AG09309 (cell line): ENCODE data around the gene NAV2.

Source experiments
- DNase-seq: peaks from one replicate; pipeline ENCODE4 v3.0.0-alpha.2; 2010; ENCODE audit warnings: low read depth
- H3K4me3 ChIP-seq: 2 replicates; pipeline ENCODE4 v1.5.1; 2011; ENCODE audit warnings: mild to moderate bottlenecking, low read depth, low read length, moderate library complexity; ENCODE audit not compliant: control insufficient read depth
- TF ChIP-seq, protein P1 (sequence below): IDR thresholded peaks from 2 replicates; pipeline ENCODE4 v1.5.1; 2011; ENCODE audit warnings: mild to moderate bottlenecking, low read depth, low read length, inconsistent platforms; ENCODE audit not compliant: insufficient read depth, control insufficient read depth; ENCODE audit errors: missing control alignments

The NAV2 gene

DNA sequence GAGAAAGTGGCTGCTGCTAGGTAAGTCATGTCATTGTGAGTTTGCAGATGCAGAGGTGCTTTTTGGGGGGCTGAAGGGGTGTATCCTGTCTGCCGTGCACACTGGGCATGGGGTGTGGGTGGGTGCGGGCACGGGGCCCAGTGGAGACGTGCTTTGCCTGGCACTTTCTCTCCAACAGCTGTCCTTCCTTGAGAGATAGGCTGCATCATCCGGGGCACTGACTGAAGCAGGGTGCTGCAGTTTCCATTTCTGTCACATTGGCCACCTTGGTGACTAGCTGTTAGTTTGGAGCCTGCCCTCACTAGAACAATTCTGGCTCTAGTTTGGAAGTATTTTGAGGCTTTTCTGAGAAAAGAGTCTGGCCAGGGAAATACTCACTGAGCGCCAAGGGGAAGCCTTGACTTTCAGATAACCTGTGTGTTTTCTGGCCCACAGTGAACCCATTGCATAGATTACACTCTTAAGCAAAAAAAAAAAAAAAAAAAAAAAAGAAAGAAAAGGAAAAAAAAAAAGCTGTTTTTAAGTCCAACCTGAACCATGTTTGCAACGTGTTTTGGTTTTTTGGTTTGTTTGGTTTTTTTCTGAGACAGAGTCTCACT is 219.2 kb downstream of the NAV2 start:
- DNase-seq = no peak
- TF ChIP-seq, protein P1, sequence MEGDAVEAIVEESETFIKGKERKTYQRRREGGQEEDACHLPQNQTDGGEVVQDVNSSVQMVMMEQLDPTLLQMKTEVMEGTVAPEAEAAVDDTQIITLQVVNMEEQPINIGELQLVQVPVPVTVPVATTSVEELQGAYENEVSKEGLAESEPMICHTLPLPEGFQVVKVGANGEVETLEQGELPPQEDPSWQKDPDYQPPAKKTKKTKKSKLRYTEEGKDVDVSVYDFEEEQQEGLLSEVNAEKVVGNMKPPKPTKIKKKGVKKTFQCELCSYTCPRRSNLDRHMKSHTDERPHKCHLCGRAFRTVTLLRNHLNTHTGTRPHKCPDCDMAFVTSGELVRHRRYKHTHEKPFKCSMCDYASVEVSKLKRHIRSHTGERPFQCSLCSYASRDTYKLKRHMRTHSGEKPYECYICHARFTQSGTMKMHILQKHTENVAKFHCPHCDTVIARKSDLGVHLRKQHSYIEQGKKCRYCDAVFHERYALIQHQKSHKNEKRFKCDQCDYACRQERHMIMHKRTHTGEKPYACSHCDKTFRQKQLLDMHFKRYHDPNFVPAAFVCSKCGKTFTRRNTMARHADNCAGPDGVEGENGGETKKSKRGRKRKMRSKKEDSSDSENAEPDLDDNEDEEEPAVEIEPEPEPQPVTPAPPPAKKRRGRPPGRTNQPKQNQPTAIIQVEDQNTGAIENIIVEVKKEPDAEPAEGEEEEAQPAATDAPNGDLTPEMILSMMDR = no peak
- peak overlapping the region; percentile 22 for H3K4me3 ChIP-seq

- TF ChIP-seq, protein P1 = no peak
- DNase-seq = no peak
- H3K4me3 ChIP-seq = no peak overlapping the region
Measured at GRCh38 chr11:19933132-19933735, 220.6 kb downstream of the NAV2 start.

DNA sequence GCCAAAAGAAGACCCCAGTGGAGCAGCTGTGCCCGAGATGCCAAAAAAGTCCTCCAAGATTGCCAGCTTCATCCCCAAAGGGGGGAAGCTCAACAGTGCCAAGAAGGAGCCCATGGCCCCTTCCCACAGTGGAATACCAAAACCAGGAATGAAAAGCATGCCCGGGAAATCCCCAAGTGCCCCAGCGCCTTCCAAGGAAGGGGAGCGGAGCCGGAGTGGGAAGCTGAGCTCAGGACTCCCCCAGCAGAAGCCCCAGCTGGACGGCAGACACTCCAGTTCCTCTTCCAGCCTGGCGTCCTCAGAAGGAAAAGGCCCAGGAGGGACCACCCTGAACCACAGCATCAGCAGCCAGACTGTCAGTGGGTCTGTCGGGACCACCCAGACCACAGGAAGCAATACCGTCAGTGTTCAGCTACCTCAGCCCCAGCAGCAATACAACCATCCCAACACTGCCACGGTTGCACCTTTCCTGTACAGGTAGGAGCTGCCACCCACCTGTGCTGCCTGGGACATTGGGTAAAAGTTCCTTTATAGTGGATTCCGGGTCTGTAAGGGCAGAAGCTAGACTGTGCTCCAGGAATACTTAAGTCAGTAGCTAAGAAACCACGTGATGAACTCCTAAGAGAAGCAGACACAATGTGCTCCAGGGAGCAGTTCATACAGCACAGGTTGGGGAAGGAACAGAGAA is 221.3 kb downstream of the NAV2 start:
- DNase-seq = no peak
- TF ChIP-seq, protein P1 = no peak
- H3K4me3 ChIP-seq = no peak overlapping the region

- no peak overlapping the region for H3K4me3 ChIP-seq
- DNase-seq = peak; percentile 67
- TF ChIP-seq, protein P1 = peak; percentile 23
Measured at GRCh38 chr11:19934828-19935259, 222.2 kb downstream of the NAV2 start.

- no peak overlapping the region for H3K4me3 ChIP-seq
- TF ChIP-seq, protein P1 = no peak
- DNase-seq = peak; percentile 91
Measured at GRCh38 chr11:19935507-19935906, 222.9 kb downstream of the NAV2 start.

GRCh38 chr11:19936461-19936860 is 223.8 kb downstream of the NAV2 start:
- no peak for DNase-seq
- H3K4me3 ChIP-seq = no peak overlapping the region

More at GRCh38 chr11:19936461-19936860, 223.8 kb downstream of the NAV2 start:
- TF ChIP-seq, protein P1 = no peak
